COLO829 (cell line): ENCODE results near the gene AEBP1.

Source experiments
- DNase-seq: peaks from one replicate; pipeline ENCODE4 v3.0.0; 2012; ENCODE audit warnings: low spot score

AEBP1 gene

GRCh38 chr7:44084701-44085100, 19.4 kb upstream of the AEBP1 start:
- no peak for DNase-seq

GRCh38 chr7:44085546-44085945, 18.6 kb upstream of the AEBP1 start:
- no peak for DNase-seq

GRCh38 chr7:44086627-44087026, 17.5 kb upstream of the AEBP1 start:
- DNase-seq = no peak

- DNase-seq = peak; percentile 64
These were observed 16.0 kb upstream of the AEBP1 start for GRCh38 chr7:44087911-44088838.

GRCh38 chr7:44093102-44093641, 11.0 kb upstream of the AEBP1 start:
- DNase-seq = no peak

- DNase-seq = peak; percentile 63
These were observed 9.8 kb upstream of the AEBP1 start for GRCh38 chr7:44094365-44094764.

GRCh38 chr7:44094883-44095592, 9.1 kb upstream of the AEBP1 start:
- DNase-seq = peak; percentile 89

- no peak for DNase-seq
These were observed 8.4 kb upstream of the AEBP1 start for GRCh38 chr7:44095781-44096180.

- no peak for DNase-seq
These were observed 7.7 kb upstream of the AEBP1 start for GRCh38 chr7:44096326-44096881.

- no peak for DNase-seq
These were observed 6.8 kb upstream of the AEBP1 start for GRCh38 chr7:44097064-44097932.

GRCh38 chr7:44098092-44099068, 5.8 kb upstream of the AEBP1 start:
- no peak for DNase-seq

- no peak for DNase-seq
These were observed 4.5 kb upstream of the AEBP1 start for GRCh38 chr7:44099669-44100068.

- no peak for DNase-seq
These were observed 3.5 kb upstream of the AEBP1 start for GRCh38 chr7:44100458-44101302.

- no peak for DNase-seq
These were observed 2.7 kb upstream of the AEBP1 start for GRCh38 chr7:44101303-44101965.

GRCh38 chr7:44101966-44102845, 1.9 kb upstream of the AEBP1 start:
- DNase-seq = no peak

GRCh38 chr7:44102846-44103565, 1.1 kb upstream of the AEBP1 start:
- no peak for DNase-seq

GRCh38 chr7:44103566-44103922, 601 bp upstream of the AEBP1 start:
- no peak for DNase-seq
